ENCODE results near the gene HIKESHI.
"Not testable (repeated sequence)": the region's sequence is repeated elsewhere in the genome, so short reads cannot be mapped to it uniquely, and the experiment has no call there.

Gene HIKESHI

DNA sequence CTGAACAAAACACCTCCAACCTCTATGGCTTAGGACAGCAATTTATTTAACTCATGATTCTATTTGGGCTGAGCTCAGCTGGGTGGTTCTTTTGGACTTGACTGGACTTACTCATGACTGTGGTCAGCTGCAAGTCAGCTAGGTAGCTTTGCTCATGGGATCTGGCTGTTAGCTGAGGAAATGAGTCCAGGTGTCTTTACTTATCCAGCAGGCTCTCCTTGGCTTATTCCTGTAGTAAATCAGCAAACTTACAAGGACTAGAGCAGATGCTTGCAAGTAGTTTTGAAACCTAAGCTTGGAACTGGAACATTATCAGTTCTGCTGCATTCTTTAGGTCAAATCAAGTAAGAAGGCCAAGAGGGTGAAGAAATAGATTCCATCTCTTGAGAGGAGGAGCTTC is 8.0 kb upstream of the HIKESHI start:
- no peak for DNase-seq

DNA sequence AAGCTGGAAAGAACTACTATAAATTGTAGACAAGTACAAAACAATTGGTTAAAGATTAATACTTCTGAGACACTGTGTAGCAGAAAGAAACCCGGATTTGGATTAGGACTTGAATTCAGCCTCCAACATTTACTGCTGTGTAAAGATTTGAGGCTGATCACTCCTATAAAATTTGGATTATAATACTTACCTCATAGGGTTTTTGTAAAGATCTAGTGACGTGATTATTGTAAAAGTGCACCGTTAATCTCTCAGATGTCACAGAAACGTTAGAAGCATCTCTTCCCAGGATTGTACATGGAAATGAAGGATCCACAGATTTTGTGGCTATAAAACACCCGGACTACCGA is 323 bp upstream of the HIKESHI start:
- no peak for DNase-seq

DNA sequence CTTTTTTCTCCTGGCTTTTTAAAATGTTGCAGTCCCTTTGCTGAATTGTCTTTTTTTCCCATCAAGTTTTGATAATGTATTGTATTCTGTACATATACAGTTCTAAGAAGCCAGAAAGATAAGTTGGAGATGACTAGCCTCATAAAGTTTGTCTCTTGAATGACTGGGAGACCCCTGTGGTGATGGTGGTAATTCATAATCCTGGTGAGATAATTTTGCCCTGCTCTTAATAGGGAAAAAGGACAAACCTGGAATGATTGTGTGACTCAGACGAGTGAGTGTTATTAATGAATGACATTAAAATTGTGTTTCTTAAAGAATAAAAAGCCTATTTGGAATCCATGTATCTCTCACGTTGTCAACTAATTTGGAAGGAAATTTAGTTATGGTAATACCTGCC is 1.2 kb downstream of the HIKESHI start:
- DNase-seq: no peak

DNA sequence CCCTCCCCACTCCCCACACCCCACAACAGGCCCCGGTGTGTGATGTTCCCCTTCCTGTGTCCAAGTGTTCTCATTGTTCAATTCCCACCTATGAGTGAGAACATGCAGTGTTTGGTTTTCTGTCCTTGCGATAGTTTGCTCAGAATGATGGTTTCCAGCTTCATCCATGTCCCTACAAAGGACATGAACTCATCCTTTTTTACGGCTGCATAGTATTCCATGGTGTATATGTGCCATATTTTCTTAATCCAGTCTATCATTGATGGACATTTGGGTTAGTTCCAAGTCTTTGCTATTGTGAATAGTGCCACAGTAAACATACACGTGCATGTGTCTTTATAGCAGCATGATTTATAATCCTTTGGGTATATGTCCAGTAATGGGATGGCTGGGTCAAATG is 6.7 kb downstream of the HIKESHI start:
- DNase-seq: not testable (repeated sequence)

DNA sequence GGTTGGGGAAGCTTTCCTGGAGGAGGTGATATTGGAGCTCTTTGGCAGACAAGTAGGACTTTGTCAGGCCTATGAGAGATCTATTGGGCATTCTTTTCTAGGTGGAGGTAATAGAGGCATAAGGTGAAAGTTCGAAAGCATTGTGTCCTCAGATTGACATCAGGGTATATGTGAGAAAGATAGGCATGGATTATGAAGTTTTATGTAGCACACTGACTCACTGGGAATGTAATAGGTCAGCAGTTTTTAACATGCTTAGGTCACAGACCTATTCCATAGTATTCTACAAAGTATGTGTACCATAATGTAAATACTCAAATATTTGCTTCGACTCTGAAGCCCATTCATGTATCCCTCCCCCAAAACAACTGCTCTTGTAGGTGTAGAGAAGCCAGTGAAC is 11.8 kb downstream of the HIKESHI start:
- DNase-seq: no peak

DNA sequence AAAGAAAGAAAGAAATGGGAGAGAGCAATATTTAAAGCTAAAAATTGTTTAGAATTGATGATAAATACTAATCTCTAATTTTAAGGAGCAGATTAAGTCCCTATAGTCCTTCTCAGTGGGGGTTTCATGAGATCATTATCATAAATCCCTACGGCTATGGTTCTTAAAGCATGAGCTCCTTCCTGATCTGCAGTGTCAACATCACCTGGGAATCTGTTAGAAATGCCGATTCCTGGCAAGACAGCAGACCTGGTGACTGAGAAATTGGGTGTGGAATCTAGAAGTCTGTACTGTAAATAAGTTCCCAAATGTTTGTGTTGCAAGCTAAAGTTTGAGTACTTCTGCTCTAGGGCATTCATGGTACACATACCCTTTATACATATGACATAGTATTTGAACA is 12.6 kb downstream of the HIKESHI start:
- no peak for DNase-seq

DNA sequence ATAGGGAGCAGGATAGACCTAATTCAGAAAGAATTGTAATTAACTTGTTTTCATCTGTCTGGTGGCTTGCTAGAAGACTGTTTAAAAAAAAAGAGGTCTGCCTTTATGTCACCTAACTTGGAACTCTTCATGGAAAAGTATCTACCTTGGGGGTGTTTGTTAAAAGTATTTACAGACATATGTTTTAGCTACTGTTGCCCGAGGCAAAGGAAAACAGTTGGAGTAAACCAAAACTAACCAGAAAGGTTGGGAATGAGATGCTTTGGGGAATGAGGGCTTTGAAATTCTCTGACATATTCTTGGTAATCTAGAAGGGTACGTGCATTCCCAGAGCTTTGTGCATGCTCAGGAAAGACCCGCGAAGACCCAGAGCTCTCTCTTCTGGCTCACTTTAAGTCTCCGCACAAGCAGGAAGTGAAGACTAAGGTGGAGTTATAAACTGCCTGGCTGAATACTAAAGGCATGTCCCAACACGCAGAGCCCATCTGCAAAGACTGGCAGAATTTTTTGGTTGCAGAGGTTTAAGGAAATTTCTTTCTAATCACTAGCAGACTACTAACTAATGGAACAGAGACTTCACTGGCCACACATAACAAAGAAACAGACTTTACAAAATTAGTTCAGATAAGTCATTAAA is 33.2 kb downstream of the HIKESHI start:
- DNase-seq: no peak

DNA sequence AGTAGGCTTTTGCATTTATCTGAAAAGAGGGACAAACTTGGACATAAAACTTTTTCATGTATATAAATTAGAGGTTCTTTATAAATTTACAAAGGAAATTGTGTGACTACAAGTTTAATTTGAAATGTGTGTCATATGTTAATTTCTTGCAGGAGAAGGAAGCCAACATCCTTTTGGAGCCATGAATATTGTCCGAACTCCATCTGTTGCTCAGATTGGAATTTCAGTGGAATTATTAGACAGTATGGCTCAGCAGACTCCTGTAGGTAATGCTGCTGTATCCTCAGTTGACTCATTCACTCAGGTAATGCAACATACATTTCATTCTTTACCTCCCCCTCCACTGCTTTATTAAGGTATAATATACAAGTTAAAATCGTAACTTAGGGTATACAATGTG is 35.2 kb downstream of the HIKESHI start:
- no peak for DNase-seq

DNA sequence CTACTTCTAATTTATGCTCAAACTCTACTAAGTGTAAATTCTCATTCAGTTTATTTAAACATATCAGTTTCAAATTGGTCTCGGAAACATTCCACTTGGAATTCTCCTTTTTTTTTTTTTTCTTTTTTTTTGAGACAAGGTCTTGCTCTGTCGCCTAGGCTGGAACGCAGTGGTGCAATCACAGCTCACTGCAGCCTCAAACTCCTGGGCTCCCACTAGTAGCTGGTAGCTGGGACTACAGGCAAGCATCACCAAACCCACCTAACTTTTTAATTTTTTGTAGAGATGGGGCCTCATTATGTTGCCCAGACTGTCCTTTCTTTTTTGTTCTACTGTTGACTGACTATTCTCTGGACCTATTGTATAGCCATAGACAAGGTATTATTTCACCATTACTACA is 39.3 kb downstream of the HIKESHI start:
- DNase-seq: no peak

DNA sequence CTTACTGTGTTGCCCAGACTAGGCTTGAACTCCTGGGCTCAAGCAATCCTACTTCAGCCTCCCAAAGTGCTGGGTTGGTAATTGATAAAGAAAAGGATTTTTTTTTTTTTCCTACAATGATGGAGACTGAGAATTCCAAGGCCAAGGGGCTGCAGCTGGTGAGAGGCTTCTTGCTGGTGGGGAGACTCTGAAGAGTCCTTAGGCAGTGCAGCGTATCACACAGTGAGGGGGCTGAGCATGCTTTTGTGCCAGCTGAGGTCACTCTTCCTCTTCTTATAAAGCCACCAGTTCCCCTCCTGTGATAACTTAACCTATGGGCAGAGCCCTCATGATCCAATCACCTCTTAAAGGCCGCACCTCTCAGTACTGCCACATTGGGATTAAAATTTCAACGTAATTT is 44.5 kb downstream of the HIKESHI start:
- no peak for DNase-seq

DNA sequence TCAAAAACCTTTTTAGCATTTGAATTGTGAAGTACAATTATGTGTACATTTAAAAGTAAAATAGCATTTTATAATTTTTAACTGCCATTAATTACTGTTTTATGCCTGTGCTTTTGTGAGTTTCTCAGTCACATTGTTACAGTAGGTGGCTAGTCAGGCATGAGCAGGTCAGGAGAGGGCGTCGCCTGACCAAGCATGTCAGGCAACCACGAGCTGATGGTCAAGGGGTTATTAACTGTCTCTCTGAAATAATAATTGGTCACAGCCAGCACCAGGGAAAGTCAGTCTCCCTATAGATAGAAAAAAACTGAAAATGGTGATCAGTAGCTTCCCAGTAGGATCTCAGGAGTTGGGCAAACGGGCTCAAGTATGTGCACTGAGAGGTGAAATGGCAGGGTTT is 53.2 kb downstream of the HIKESHI start:
- no peak for DNase-seq

DNA sequence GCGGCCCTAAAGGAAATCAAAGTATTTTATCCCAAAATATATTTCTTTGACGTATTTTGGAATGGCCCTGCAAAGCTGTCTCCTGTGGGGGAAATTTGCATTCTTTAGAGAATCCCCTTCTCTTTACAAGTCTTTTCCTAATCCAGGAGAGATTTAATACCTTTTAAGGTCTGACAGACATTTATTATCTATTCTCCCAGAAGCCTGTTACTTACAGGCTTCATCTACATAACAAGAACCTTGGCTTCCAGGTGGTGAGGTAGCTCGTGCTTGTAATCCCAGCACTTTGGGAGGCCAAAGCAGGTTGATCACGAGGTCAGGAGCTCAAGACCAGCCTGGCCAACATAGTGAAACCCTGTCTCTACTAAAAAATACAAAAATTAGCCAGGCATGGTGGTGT is 55.4 kb downstream of the HIKESHI start:
- not testable (repeated sequence) for DNase-seq

DNA sequence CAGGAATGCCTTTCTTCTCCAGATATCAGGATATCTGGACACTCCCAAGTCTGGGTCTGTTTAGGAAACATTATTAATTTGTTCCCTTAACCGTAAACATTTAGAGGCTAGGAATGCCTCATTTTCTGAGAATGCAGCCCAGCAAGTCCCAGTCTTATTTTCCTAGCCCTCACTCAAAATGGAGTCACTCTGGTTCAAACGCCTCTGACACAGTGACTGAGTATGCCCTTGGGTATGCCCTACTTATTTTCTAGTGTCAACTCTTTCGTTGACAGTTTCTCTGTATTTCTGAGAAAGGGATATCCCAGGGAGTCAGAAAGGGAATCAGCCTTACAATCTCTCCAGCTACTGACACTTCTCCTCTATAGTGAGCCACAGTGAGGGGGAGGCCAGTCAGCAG is 56.7 kb downstream of the HIKESHI start:
- no peak for DNase-seq

DNA sequence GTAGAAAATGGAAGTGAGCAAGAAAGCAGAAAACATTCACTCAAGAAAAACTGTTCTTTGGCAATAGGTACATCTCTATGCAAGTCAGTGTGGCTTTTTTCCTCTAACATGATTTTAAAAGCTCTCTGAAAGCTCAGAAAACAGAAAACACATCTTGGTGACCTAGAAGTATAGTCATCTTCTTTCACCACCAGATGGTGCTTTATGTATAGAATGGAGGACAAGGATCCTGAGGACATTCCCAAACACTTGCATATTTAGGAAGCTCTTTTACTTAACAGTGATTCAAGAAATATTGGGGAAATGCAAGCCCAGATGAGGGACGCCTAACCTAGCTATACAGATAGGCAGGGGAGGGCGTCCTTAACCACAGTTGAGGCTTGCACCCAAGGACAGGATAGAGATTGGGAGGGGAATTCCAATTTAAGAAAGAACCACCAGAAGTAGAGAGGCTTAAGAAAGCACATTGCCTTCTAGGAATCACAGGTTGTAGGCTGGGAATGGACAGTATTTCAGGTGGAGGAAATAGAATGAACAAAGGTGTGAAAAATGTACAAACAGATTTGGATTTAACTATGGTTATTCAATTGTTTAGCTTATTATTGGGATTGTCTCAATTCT is 58.8 kb downstream of the HIKESHI start:
- no peak for DNase-seq

DNA sequence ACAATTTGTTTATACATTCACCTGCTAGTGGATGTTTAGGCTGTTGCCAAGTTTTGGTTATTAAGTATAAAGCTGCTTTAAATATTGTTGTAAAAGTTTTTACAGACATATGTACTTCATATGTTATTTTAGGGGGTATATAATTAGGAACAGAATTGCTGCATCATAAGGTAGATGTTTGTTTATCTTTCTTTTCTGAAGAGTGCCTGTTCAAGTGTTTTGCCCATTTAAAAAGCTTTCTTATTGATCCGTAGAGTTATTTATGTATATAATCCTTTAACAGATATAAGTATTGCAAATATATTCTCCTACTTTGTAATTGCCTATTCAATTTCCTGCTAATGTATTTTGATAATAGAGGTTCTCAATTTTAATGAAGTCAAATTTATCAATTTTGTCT is 61.4 kb downstream of the HIKESHI start:
- DNase-seq: no peak

DNA sequence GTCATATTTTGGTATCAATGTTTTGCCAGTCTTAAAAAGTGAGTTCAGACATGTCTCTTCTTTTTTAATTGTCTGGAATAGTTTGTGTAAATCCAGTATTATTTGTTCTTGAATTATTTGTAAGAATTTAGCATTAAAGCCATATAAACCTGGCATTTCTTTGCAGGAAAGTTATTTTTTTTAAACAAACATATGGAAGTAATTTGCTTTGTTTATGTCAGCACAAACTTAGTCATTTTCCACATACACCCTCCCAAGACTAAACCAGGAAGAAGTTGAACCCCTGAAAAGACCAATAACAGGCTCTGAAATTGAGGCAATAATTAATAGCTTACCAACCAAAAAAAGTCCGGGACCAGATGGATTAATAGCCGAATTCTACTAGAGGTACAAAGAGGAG is 63.5 kb downstream of the HIKESHI start:
- no peak for DNase-seq

DNA sequence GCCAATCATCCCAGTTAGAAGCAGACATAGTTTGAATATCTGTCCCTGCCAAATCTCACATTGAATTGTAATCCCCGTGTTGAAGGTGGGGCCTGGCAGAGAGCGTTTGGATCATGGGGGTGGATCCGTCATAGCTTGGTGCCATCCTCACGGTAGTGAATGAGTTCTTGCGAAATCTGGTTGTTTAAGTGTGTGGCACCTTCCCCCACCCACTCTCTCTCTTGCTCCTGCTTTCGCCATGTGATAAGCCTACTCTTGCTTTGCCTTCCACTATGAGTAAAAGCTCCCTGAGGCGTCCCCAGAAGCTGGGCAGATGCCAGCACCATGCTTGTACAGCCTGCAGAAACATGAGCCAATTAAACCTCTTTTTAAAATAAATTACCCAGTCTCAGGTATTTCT is 67.6 kb downstream of the HIKESHI start:
- DNase-seq: no peak

DNA sequence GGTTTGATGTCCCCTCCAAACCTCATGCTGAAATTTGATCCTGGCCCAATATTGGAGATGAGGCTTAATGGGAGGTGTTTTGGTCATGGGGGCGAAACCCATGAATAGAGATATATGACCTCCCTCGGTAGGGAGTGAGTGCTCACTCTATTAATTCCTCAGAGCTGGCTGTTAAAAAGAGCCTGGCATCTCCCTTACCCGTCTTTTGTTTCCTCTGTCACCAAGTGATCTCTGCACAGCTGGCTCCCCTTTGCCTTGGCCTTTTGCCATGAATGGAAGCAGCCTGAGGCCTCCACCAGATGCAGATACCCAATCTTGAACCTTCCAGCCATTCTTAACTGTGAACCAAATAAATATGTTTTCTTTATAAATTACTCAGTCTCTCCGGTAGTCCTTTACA is 68.1 kb downstream of the HIKESHI start:
- no peak for DNase-seq

DNA sequence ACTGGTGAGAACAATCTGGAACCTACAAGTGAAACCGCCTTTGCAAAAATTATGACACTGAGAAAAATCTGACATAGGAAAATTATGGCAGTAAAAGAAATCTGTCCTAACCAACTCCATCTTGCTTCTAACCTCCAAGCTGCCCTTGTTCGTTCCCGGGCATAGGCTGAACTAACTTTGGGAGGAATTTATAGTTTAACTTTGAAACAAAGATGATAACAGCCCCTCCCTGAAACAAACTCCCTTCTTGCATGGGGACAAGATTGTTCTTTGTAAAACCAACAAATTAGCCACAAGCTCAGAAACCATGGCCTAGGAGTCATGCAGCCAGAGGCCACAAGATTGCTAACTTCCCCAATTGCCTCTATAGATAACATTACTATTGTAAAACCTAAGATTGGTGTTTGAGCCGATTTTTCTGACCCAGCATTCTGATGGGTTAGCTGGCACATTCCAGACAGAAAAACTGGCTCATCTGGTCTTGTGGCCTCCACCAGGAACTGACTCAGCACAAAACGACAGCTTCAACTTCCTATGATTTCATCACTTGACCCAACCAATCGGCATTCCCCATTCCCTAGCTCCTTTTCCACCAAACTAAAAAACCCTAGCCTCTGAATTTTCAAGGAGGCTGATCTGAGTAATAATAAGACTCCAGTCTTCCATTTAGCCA is 69.0 kb downstream of the HIKESHI start:
- DNase-seq: peak; percentile 54

DNA sequence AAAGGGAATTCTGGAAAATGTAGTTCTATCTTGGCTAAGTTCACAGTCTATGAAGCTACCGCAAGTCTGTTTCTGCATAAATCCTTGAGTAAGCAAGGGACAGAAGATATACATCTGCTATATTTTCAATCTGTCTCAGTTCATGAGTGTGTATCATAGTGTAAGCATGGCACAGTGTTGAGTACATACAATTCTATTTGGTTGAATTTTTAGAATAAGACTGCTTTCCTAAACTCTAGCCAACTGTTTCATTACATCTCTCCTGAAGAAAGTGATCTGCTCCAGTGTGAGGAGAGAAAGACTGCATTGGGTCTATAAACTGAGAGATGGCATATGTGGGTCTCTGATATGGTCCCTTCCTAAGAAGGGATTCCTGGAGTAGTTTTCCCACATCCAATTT is 70.0 kb downstream of the HIKESHI start:
- no peak for DNase-seq

DNA sequence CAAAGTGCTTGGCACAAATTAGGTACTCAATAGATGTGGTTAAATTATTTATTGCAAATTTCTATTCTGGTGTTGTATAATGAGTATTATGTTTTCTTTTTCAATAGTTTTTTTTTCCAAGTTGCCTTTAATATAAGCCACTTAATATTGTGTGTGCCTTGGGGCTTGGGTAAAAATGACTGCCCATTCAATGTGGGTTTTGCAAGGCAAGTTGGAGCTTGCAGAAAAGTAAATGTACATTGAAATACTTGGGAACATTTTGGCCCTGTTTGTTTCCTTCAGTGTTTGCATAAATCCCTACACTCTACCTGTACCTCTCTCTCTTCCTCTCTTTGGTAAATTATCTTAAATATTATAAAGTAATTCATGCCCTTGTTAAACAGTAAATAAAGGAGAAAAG is 70.5 kb downstream of the HIKESHI start:
- DNase-seq: no peak

DNA sequence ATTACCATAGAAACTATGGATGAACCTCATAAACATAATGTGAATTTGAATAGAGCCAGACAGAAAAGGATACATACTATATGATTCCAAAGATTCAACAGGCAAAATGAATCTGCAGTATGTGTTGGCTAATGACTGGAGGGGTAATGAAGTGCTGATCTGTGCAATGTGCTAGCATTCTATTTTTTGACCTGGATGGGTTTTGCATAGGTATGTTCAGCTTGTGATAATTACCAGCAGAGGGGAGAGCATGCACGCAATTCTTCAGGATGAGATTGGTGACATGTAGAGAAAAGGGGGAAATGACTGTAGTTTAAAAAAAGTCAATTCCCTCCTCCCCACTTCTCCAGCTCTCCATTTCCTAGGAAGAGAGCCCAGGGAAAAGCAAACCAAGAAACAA is 72.0 kb downstream of the HIKESHI start:
- DNase-seq: no peak

DNA sequence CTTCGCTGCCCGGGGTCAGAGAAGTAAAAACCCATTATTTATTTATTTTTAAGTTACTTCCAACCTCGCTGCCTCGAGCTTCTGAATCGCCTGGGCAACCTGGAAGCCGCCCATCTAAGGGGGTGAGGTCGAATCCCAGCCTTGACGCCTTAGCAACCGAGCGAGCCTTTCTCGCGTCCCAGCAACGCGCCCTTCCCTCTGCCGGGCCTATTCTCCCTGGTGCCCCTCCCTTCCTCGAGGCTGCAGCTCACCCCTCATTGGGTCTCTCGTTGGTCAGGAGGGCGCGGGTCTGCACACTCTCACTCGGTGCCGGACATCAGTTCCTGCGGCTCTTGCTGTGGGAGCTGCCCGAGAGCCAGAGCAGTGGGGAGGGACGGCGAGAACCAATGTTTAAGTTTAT is 72.5 kb downstream of the HIKESHI start, which contains the start of gene CCDC81:
Gene CCDC81 (plus strand): TSS at position 302 of the 400 bp plus-strand sequence. CDS start 277 bp downstream, outside the sequence.
- DNase-seq: no peak

DNA sequence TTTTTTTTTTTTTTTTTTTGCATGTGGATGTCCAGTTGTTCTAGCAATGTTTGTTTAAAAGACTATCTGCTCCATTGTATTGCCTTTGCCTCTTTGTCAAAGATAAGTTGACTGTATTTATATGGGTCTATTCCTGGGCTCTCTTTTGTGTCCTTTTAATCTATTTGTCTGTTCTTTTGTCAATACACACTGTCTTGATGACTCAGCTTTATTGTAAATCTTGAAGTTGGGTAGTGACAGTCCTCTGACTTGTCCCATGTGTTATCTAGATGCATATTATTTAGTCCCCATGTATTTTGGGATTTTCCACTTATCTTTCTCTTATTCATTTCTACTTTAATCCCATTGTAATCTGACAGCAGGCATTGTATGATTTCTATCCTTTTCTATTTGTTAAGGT is 75.9 kb downstream of the HIKESHI start:
- DNase-seq: no peak

Measured in NCI-H226 (cell line).